Pulmonary artery endothelial cell (primary cell): ENCODE measurements around the gene UVRAG. TPM values are rescaled to one million over a fixed set of nuclear protein-coding genes. Genes with fewer than 3 reads are reported as not detected.
"Not testable (repeated sequence)": the region's sequence is repeated elsewhere in the genome, so short reads cannot be mapped to it uniquely, and the experiment has no call there.

ENCODE experiments used
- DNase-seq: peaks from one replicate; pipeline ENCODE4 v3.0.0-alpha.2; 2011; ENCODE audit warnings: low read depth, low spot score
- total RNA-seq: library from RNA; depleted of rRNA; stranded (reverse); fragments of >200 nt; gene quantifications from 2 replicates; pipeline ENCODE4 v1.2.3, GENCODE V29; 2014

The UVRAG gene
- total RNA-seq, 1 donor from 2014 or later, result 68.0 TPM

GRCh38 chr11:75950141-75950540 is 135.1 kb downstream of the UVRAG start:
- DNase-seq, result no peak

- DNase-seq, result no peak
Measured at GRCh38 chr11:75954039-75954438, 139.0 kb downstream of the UVRAG start.

- no peak for DNase-seq
Measured at GRCh38 chr11:75955443-75955842, 140.4 kb downstream of the UVRAG start.

GRCh38 chr11:75959540-75959939 is 144.5 kb downstream of the UVRAG start:
- DNase-seq, result no peak

GRCh38 chr11:75964071-75964470 is 149.1 kb downstream of the UVRAG start:
- no peak for DNase-seq

- DNase-seq, result peak; percentile 45
Measured at GRCh38 chr11:75966537-75967287, 151.7 kb downstream of the UVRAG start.

GRCh38 chr11:75968021-75968625 is 153.1 kb downstream of the UVRAG start:
- no peak for DNase-seq

- DNase-seq, result no peak
Measured at GRCh38 chr11:75969626-75970308, 154.8 kb downstream of the UVRAG start.

GRCh38 chr11:75973710-75974109 is 158.7 kb downstream of the UVRAG start:
- DNase-seq, result not testable (repeated sequence)

GRCh38 chr11:75979075-75979474 is 164.1 kb downstream of the UVRAG start:
- not testable (repeated sequence) for DNase-seq

GRCh38 chr11:75979479-75980027 is 164.5 kb downstream of the UVRAG start:
- not testable (repeated sequence) for DNase-seq

- DNase-seq, result no peak
Measured at GRCh38 chr11:75980031-75980430, 165.0 kb downstream of the UVRAG start.

- no peak for DNase-seq
Measured at GRCh38 chr11:75981546-75981945, 166.5 kb downstream of the UVRAG start.

- DNase-seq, result no peak
Measured at GRCh38 chr11:75982309-75982708, 167.3 kb downstream of the UVRAG start.

GRCh38 chr11:75986966-75987365 is 172.0 kb downstream of the UVRAG start:
- DNase-seq, result no peak

GRCh38 chr11:75993126-75993525 is 178.1 kb downstream of the UVRAG start:
- DNase-seq, result no peak

- DNase-seq, result no peak
Measured at GRCh38 chr11:75994616-75995015, 179.6 kb downstream of the UVRAG start.

GRCh38 chr11:75996523-75997442 is 181.8 kb downstream of the UVRAG start:
- no peak for DNase-seq

- no peak for DNase-seq
Measured at GRCh38 chr11:76004400-76004799, 189.4 kb downstream of the UVRAG start.

GRCh38 chr11:76005756-76006155 is 190.7 kb downstream of the UVRAG start:
- no peak for DNase-seq

GRCh38 chr11:76007166-76007565 is 192.2 kb downstream of the UVRAG start:
- DNase-seq, result no peak
